IPS-18a (cell line): ENCODE results near the gene NT5DC2.

ENCODE experiments used
- H3K27ac ChIP-seq: one replicate; pipeline ENCODE4 v1.5.1; 2013; ENCODE audit warnings: low read length
- H3K27me3 ChIP-seq: one replicate; pipeline ENCODE4 v1.6.1; 2013; ENCODE audit warnings: mild to moderate bottlenecking, low read length; ENCODE audit not compliant: control insufficient read depth, insufficient read depth
- H3K36me3 ChIP-seq: one replicate; pipeline ENCODE4 v1.6.1; 2013; ENCODE audit warnings: low read depth, low read length; ENCODE audit not compliant: control insufficient read depth
- H3K4me1 ChIP-seq: one replicate; pipeline ENCODE4 v1.6.1; 2013; ENCODE audit warnings: low read depth, low read length; ENCODE audit not compliant: control insufficient read depth
- H3K4me3 ChIP-seq: one replicate; pipeline ENCODE4 v1.5.1; 2013; ENCODE audit warnings: low read length
- H3K9ac ChIP-seq: one replicate; pipeline ENCODE4 v1.6.1; 2013; ENCODE audit warnings: mild to moderate bottlenecking, low read length, moderate library complexity
- H3K9me3 ChIP-seq: one replicate; pipeline ENCODE4 v1.6.1; 2013; ENCODE audit warnings: low read depth, low read length; ENCODE audit not compliant: control insufficient read depth

NT5DC2 gene

GRCh38 chr3:52536369-52537164, 2.9 kb upstream of the NT5DC2 start, which contains the start of gene UQCC5:
TSS of gene UQCC5 (plus strand) at chr3:52536605. CDS start at chr3:52536756, 151 bp downstream.
- H3K27ac ChIP-seq: peak within 1 kb of the TSS; percentile 83
- H3K27me3 ChIP-seq: no peaks in the 10 kb centered on the region
- peak within 1 kb of the TSS; percentile 97 for H3K9ac ChIP-seq
- peaks cover 18% of the 10 kb centered on the region for H3K36me3 ChIP-seq
- H3K4me3 ChIP-seq: peak within 1 kb of the TSS; percentile 98
- peaks cover 27% of the 10 kb centered on the region for H3K4me1 ChIP-seq
- no peaks in the 10 kb centered on the region for H3K9me3 ChIP-seq

- Histone ChIP-seq H3K4me3 (peak overlapping the region; percentile 43), H3K27me3 (no peaks in the 10 kb centered on the region), H3K4me1 (peaks cover 27% of the 10 kb centered on the region), H3K36me3 (peaks cover 14% of the 10 kb centered on the region), H3K9me3 (no peaks in the 10 kb centered on the region), H3K9ac (no peak overlapping the region), H3K27ac (no peak overlapping the region)
Measured at GRCh38 chr3:52536112-52536368, 2.4 kb upstream of the NT5DC2 start.

GRCh38 chr3:52535411-52536111, 1.9 kb upstream of the NT5DC2 start:
- Histone ChIP-seq H3K9ac (no peak overlapping the region), H3K4me3 (peak overlapping the region; percentile 53), H3K36me3 (peaks cover 9% of the 10 kb centered on the region), H3K9me3 (no peaks in the 10 kb centered on the region), H3K27me3 (no peaks in the 10 kb centered on the region), H3K4me1 (peaks cover 27% of the 10 kb centered on the region), H3K27ac (no peak overlapping the region)

- H3K4me1 ChIP-seq: peaks cover 27% of the 10 kb centered on the region
- H3K36me3 ChIP-seq: no peaks in the 10 kb centered on the region
- peak overlapping the region; percentile 53 for H3K4me3 ChIP-seq
- H3K27me3 ChIP-seq: no peaks in the 10 kb centered on the region
- peak overlapping the region; percentile 31 for H3K9ac ChIP-seq
- H3K27ac ChIP-seq: no peak overlapping the region
- H3K9me3 ChIP-seq: no peaks in the 10 kb centered on the region
Measured at GRCh38 chr3:52534281-52535183, 875 bp upstream of the NT5DC2 start.

GRCh38 chr3:52532838-52533622, 627 bp downstream of the NT5DC2 start:
- no peak overlapping the region for H3K27ac ChIP-seq

GRCh38 chr3:52532517-52532837, 1.2 kb downstream of the NT5DC2 start:
- Histone ChIP-seq H3K36me3 (peaks cover 18% of the 10 kb centered on the region), H3K27me3 (no peaks in the 10 kb centered on the region), H3K27ac (no peak overlapping the region), H3K4me3 (peak overlapping the region; percentile 80), H3K4me1 (peaks cover 21% of the 10 kb centered on the region), H3K9ac (peak overlapping the region; percentile 72), H3K9me3 (no peaks in the 10 kb centered on the region)

More at GRCh38 chr3:52532838-52533622, 627 bp downstream of the NT5DC2 start:
- Histone ChIP-seq H3K9ac (peak overlapping the region; percentile 72), H3K4me3 (peak overlapping the region; percentile 80), H3K9me3 (no peaks in the 10 kb centered on the region), H3K4me1 (peaks cover 27% of the 10 kb centered on the region), H3K36me3 (peaks cover 13% of the 10 kb centered on the region), H3K27me3 (no peaks in the 10 kb centered on the region)

- Histone ChIP-seq H3K4me1 (peaks cover 18% of the 10 kb centered on the region), H3K9me3 (no peaks in the 10 kb centered on the region), H3K27ac (no peak overlapping the region), H3K36me3 (peaks cover 23% of the 10 kb centered on the region), H3K27me3 (no peaks in the 10 kb centered on the region), H3K9ac (no peak overlapping the region), H3K4me3 (peak overlapping the region; percentile 80)
Measured at GRCh38 chr3:52531860-52532516, 1.7 kb downstream of the NT5DC2 start.

- Histone ChIP-seq H3K9me3 (no peaks in the 10 kb centered on the region), H3K4me3 (no peak overlapping the region), H3K27me3 (no peaks in the 10 kb centered on the region), H3K36me3 (peaks cover 29% of the 10 kb centered on the region), H3K4me1 (peaks cover 18% of the 10 kb centered on the region), H3K9ac (no peak overlapping the region), H3K27ac (no peak overlapping the region)
Measured at GRCh38 chr3:52530918-52531826, 2.5 kb downstream of the NT5DC2 start.

- no peaks in the 10 kb centered on the region for H3K27me3 ChIP-seq
- peaks cover 41% of the 10 kb centered on the region for H3K36me3 ChIP-seq
- H3K9ac ChIP-seq: no peak overlapping the region
- no peak overlapping the region for H3K27ac ChIP-seq
- H3K4me1 ChIP-seq: peaks cover 12% of the 10 kb centered on the region
- no peaks in the 10 kb centered on the region for H3K9me3 ChIP-seq
- no peak overlapping the region for H3K4me3 ChIP-seq
Measured at GRCh38 chr3:52529376-52530333, 4.0 kb downstream of the NT5DC2 start.
